GM23338 (cell line): ENCODE data around the gene NFIA. TPM values are rescaled to one million over a fixed set of nuclear protein-coding genes. Genes with fewer than 3 reads are reported as not detected.

Experiments
- JUNB ChIP-seq: IDR thresholded peaks from one replicate; pipeline ENCODE4 v1.6.1; 2016; ENCODE audit warnings: antibody characterized with exemption; ENCODE audit not compliant: unreplicated experiment
- POLR2AphosphoS5 ChIP-seq: IDR thresholded peaks from 2 replicates; pipeline ENCODE4 v1.6.1; 2016; ENCODE audit warnings: antibody characterized with exemption, low read depth
- ZNF331 ChIP-seq: fragments of 250-450 bp; sonication (Bioruptor Pico); IDR thresholded peaks from 2 replicates; pipeline ENCODE4 v1.5.0; 2020; ENCODE audit warnings: low read depth, mild to moderate bottlenecking, moderate library complexity
- polyA plus RNA-seq: library from polyadenylated mRNA; unstranded; fragments of >200 nt; fragmentation: Nextera tagmentation; extraction: Ambion mirVana; gene quantifications from 2 replicates; pipeline ENCODE4 v1.2.1, GENCODE V29; 2016
- total RNA-seq: library from RNA; depleted of rRNA; stranded (reverse); fragments of >200 nt; shearing (Covaris generic); gene quantifications from 2 replicates; pipeline ENCODE4 v1.2.3, GENCODE V29; 2014
- TF ChIP-seq, protein P1 (sequence below): fragments of 250-450 bp; sonication (Bioruptor Pico); IDR thresholded peaks from 2 replicates; pipeline ENCODE4 v1.5.0; 2020; ENCODE audit warnings: mild to moderate bottlenecking, moderate library complexity
- TF ChIP-seq, protein P2 (sequence below): IDR thresholded peaks from one replicate; pipeline ENCODE4 v1.6.1; 2018; ENCODE audit warnings: antibody characterized with exemption; ENCODE audit not compliant: unreplicated experiment

Gene NFIA
- total and polyA plus RNA-seq, 2 experiments from 2014 or later: 0.97 to 2.3 TPM

DNA sequence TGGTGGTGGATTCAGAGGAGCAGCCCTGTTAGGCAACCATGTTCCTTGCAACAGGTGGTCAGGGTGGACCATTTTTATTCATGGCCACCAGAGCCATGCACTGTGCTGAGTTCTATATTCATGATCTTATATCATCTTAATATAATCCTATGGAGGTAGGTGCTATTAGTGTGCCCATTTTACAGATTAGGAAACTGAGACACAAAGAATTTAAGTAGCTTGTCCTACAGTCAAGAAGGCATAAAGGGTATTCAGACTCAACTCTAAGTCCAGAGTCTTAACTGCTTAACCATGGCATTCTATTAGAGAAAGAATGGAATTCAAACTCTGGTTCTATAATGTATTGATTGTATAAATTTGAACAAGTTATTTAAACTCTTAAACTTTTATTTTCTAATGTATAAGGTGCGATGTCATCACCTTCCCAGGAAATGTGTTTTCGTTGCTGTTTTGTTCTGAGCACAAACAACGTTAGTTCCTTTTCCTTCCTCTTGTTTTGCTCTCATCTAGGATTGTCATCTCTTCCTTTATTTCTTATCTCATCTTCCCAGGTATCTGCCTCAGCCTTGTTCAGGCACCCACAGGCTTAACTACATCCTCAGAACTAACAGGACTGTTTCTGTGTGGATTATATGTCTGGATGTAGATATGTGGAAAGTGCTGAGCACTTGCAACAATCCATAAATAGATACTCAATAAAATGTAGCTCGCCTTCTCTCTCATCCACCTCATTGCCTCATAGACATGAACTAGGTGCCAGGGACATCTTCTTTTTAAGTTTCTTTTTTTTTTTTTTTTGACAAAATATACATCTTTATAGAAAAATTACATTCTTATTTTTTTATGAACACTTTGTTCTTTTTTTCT lies 207.1 kb downstream of the NFIA start (continued):
- TF ChIP-seq, protein P1, sequence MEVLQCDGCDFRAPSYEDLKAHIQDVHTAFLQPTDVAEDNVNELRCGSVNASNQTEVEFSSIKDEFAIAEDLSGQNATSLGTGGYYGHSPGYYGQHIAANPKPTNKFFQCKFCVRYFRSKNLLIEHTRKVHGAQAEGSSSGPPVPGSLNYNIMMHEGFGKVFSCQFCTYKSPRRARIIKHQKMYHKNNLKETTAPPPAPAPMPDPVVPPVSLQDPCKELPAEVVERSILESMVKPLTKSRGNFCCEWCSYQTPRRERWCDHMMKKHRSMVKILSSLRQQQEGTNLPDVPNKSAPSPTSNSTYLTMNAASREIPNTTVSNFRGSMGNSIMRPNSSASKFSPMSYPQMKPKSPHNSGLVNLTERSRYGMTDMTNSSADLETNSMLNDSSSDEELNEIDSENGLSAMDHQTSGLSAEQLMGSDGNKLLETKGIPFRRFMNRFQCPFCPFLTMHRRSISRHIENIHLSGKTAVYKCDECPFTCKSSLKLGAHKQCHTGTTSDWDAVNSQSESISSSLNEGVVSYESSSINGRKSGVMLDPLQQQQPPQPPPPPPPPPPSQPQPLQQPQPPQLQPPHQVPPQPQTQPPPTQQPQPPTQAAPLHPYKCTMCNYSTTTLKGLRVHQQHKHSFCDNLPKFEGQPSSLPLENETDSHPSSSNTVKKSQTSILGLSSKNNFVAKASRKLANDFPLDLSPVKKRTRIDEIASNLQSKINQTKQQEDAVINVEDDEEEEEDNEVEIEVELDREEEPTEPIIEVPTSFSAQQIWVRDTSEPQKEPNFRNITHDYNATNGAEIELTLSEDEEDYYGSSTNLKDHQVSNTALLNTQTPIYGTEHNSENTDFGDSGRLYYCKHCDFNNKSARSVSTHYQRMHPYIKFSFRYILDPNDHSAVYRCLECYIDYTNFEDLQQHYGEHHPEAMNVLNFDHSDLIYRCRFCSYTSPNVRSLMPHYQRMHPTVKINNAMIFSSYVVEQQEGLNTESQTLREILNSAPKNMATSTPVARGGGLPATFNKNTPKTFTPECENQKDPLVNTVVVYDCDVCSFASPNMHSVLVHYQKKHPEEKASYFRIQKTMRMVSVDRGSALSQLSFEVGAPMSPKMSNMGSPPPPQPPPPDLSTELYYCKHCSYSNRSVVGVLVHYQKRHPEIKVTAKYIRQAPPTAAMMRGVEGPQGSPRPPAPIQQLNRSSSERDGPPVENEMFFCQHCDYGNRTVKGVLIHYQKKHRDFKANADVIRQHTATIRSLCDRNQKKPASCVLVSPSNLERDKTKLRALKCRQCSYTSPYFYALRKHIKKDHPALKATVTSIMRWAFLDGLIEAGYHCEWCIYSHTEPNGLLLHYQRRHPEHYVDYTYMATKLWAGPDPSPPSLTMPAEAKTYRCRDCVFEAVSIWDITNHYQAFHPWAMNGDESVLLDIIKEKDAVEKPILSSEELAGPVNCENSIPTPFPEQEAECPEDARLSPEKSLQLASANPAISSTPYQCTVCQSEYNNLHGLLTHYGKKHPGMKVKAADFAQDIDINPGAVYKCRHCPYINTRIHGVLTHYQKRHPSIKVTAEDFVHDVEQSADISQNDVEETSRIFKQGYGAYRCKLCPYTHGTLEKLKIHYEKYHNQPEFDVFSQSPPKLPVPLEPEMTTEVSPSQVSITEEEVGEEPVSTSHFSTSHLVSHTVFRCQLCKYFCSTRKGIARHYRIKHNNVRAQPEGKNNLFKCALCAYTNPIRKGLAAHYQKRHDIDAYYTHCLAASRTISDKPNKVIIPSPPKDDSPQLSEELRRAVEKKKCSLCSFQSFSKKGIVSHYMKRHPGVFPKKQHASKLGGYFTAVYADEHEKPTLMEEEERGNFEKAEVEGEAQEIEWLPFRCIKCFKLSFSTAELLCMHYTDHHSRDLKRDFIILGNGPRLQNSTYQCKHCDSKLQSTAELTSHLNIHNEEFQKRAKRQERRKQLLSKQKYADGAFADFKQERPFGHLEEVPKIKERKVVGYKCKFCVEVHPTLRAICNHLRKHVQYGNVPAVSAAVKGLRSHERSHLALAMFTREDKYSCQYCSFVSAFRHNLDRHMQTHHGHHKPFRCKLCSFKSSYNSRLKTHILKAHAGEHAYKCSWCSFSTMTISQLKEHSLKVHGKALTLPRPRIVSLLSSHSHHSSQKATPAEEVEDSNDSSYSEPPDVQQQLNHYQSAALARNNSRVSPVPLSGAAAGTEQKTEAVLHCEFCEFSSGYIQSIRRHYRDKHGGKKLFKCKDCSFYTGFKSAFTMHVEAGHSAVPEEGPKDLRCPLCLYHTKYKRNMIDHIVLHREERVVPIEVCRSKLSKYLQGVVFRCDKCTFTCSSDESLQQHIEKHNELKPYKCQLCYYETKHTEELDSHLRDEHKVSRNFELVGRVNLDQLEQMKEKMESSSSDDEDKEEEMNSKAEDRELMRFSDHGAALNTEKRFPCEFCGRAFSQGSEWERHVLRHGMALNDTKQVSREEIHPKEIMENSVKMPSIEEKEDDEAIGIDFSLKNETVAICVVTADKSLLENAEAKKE: no peak
- TF ChIP-seq JUNB (no peak), POLR2AphosphoS5 (no peak), ZNF331 (no peak)
- TF ChIP-seq, protein P2, sequence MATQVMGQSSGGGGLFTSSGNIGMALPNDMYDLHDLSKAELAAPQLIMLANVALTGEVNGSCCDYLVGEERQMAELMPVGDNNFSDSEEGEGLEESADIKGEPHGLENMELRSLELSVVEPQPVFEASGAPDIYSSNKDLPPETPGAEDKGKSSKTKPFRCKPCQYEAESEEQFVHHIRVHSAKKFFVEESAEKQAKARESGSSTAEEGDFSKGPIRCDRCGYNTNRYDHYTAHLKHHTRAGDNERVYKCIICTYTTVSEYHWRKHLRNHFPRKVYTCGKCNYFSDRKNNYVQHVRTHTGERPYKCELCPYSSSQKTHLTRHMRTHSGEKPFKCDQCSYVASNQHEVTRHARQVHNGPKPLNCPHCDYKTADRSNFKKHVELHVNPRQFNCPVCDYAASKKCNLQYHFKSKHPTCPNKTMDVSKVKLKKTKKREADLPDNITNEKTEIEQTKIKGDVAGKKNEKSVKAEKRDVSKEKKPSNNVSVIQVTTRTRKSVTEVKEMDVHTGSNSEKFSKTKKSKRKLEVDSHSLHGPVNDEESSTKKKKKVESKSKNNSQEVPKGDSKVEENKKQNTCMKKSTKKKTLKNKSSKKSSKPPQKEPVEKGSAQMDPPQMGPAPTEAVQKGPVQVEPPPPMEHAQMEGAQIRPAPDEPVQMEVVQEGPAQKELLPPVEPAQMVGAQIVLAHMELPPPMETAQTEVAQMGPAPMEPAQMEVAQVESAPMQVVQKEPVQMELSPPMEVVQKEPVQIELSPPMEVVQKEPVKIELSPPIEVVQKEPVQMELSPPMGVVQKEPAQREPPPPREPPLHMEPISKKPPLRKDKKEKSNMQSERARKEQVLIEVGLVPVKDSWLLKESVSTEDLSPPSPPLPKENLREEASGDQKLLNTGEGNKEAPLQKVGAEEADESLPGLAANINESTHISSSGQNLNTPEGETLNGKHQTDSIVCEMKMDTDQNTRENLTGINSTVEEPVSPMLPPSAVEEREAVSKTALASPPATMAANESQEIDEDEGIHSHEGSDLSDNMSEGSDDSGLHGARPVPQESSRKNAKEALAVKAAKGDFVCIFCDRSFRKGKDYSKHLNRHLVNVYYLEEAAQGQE: no peak
